Measurements from ENCODE around the gene LRPPRC. TPM values are rescaled to one million over a fixed set of nuclear protein-coding genes. Genes with fewer than 3 reads are reported as not detected.
"Not testable (repeated sequence)": the region's sequence is repeated elsewhere in the genome, so short reads cannot be mapped to it uniquely, and the experiment has no call there.

Gene LRPPRC
- polyA plus RNA-seq, 1 donor: 89.1 TPM

DNA sequence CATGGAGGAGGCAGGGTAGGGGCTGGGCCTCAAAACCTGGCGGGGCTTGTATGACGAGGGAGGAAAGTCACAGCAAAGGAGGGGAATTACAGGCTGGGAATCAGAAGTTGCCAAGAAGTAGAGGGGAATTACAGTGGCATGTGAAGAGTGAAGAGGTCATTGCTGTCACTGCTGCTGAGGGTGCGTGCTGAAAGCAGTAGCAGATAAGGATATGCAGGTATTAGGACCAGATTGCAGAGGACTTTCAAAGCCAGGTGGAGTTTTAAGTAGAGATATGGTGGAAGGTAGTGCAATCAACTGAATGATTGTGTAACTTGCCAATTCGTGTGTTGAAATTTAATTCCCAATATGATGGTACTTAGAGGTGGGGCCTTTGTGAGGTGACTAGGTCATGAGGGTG lies 19.4 kb upstream of the LRPPRC start:
- no CpG with 5 or more reads among the region's 4 CpGs for WGBS (ENCODE audit: insufficient coverage, low lambda C conversion rate)
- H3K4me3 ChIP-seq (ENCODE audit: low read length): no peak overlapping the region
- DNase-seq: no peak
- H3K36me3 ChIP-seq (ENCODE audit: control insufficient read depth, insufficient read depth, low read length): no peaks in the 10 kb centered on the region
- no peak overlapping the region for H3K27ac ChIP-seq (ENCODE audit: low read length)
- peaks cover 2% of the 10 kb centered on the region for H3K27me3 ChIP-seq (ENCODE audit: control insufficient read depth, insufficient read depth, low read length)
- H3K4me1 ChIP-seq (ENCODE audit: control insufficient read depth, insufficient read depth, low read length): no peaks in the 10 kb centered on the region
- no peaks in the 10 kb centered on the region for H3K9me3 ChIP-seq (ENCODE audit: control insufficient read depth, low read depth, low read length)

GRCh38 chr2:44013205-44013604 lies 17.4 kb upstream of the LRPPRC start:
- not testable (repeated sequence) for DNase-seq; H3K27me3 ChIP-seq (ENCODE audit: control insufficient read depth, insufficient read depth, low read length); H3K4me1 ChIP-seq (ENCODE audit: control insufficient read depth, insufficient read depth, low read length); H3K27ac ChIP-seq (ENCODE audit: low read length); H3K36me3 ChIP-seq (ENCODE audit: control insufficient read depth, insufficient read depth, low read length); H3K9me3 ChIP-seq (ENCODE audit: control insufficient read depth, low read depth, low read length); H3K4me3 ChIP-seq (ENCODE audit: low read length)
- WGBS (ENCODE audit: insufficient coverage, low lambda C conversion rate): 100% methylated on average over 2 of the region's 3 CpGs

DNA sequence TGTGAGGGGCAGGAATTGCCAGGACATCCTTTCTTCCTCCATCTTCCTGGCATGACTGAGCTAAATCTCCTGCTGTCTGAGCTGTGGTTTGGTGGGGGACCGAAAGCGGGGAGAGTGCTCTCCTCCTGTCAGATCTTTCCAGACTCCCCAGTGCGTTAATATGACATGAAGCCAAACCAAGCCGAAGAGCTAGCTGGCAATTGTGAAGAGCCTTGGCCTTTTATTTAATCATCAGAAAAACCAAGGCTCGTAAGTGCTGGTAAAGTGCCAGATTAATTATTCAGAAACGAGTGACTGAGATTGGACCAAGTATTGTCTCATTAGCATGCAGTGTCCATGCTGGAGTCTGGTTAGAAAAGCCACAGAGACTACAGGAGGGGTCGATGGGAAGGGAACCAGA lies 14.5 kb upstream of the LRPPRC start:
- Histone ChIP-seq H3K9me3 (ENCODE audit: control insufficient read depth, low read depth, low read length) (no peaks in the 10 kb centered on the region), H3K36me3 (ENCODE audit: control insufficient read depth, insufficient read depth, low read length) (no peaks in the 10 kb centered on the region), H3K4me3 (ENCODE audit: low read length) (no peak overlapping the region), H3K27ac (ENCODE audit: low read length) (no peak overlapping the region), H3K27me3 (ENCODE audit: control insufficient read depth, insufficient read depth, low read length) (peaks cover 5% of the 10 kb centered on the region), H3K4me1 (ENCODE audit: control insufficient read depth, insufficient read depth, low read length) (no peaks in the 10 kb centered on the region)
- no peak for DNase-seq
- no CpG with 5 or more reads among the region's 7 CpGs for WGBS (ENCODE audit: insufficient coverage, low lambda C conversion rate)

DNA sequence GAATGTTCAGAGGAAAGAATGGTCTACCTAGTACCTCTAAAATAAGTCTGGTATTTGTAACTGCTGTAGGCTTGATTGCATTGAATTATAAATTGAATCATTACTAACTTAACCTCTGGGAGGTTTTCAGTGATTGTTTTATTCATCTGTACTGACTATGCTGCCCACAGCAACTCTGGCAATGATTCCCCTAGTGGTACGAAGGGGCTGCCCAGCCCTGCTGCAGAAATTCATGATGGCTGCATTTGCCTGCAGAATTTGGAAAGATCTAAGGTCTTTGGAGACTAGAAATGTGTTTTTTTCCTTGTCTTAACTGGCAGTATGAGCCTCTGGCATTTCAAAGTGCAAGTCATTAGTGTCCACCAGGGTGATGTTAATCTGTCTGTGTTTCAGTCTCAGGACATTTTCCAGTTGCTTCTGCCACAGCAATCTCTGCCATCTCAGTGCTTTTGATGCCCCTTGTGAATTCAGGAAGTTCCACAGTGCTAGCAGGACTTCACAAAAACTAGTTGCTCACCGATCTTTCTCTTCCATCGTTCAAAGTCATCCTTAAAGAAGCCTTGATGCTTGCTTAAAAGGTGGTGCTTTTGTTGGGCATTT lies 13.4 kb upstream of the LRPPRC start:
- Histone ChIP-seq H3K27me3 (ENCODE audit: control insufficient read depth, insufficient read depth, low read length) (peaks cover 5% of the 10 kb centered on the region), H3K4me3 (ENCODE audit: low read length) (no peak overlapping the region), H3K9me3 (ENCODE audit: control insufficient read depth, low read depth, low read length) (no peaks in the 10 kb centered on the region), H3K27ac (ENCODE audit: low read length) (no peak overlapping the region), H3K36me3 (ENCODE audit: control insufficient read depth, insufficient read depth, low read length) (no peaks in the 10 kb centered on the region), H3K4me1 (ENCODE audit: control insufficient read depth, insufficient read depth, low read length) (no peaks in the 10 kb centered on the region)
- WGBS (ENCODE audit: insufficient coverage, low lambda C conversion rate): 92% methylated on average over 2 of the region's 3 CpGs
- no peak for DNase-seq

DNA sequence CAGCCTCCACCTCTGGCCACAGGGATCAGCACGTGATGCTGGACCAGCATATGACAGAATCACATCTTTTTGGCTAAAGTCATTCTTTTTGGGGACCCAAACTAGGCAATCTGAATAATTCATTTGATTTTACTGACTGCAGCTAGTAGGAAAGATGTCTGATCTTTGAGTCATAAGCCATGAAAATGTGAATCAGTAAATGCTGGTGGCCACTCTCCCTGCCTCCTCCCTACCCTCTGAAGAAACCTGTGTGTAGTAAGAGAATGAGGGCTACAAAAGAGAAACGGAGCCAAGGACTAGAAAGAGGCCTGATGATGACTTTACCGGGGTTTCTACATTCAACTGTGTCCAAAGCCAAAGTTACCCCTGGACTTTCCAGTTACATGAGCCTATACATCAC lies 10.1 kb upstream of the LRPPRC start:
- WGBS (ENCODE audit: insufficient coverage, low lambda C conversion rate): 50% methylated on average over 1 of the region's 3 CpGs
- H3K4me3 ChIP-seq (ENCODE audit: low read length): no peak overlapping the region
- H3K36me3 ChIP-seq (ENCODE audit: control insufficient read depth, insufficient read depth, low read length): no peaks in the 10 kb centered on the region
- no peak for DNase-seq
- H3K27me3 ChIP-seq (ENCODE audit: control insufficient read depth, insufficient read depth, low read length): peaks cover 5% of the 10 kb centered on the region
- H3K4me1 ChIP-seq (ENCODE audit: control insufficient read depth, insufficient read depth, low read length): no peaks in the 10 kb centered on the region
- H3K27ac ChIP-seq (ENCODE audit: low read length): no peak overlapping the region
- H3K9me3 ChIP-seq (ENCODE audit: control insufficient read depth, low read depth, low read length): no peaks in the 10 kb centered on the region

- Histone ChIP-seq H3K36me3 (ENCODE audit: control insufficient read depth, insufficient read depth, low read length) (no peaks in the 10 kb centered on the region), H3K27me3 (ENCODE audit: control insufficient read depth, insufficient read depth, low read length) (peaks cover 3% of the 10 kb centered on the region), H3K27ac (ENCODE audit: low read length) (no peak overlapping the region), H3K4me3 (ENCODE audit: low read length) (no peak overlapping the region), H3K4me1 (ENCODE audit: control insufficient read depth, insufficient read depth, low read length) (no peaks in the 10 kb centered on the region), H3K9me3 (ENCODE audit: control insufficient read depth, low read depth, low read length) (no peaks in the 10 kb centered on the region)
- DNase-seq: no peak
- 83% methylated on average over 2 of the region's 3 CpGs for WGBS (ENCODE audit: insufficient coverage, low lambda C conversion rate)
These were observed 9.2 kb upstream of the LRPPRC start for GRCh38 chr2:44004735-44005602.

GRCh38 chr2:44001716-44002115 lies 5.9 kb upstream of the LRPPRC start:
- no CpG with 5 or more reads among the region's 1 CpG for WGBS (ENCODE audit: insufficient coverage, low lambda C conversion rate)
- Histone ChIP-seq H3K36me3 (ENCODE audit: control insufficient read depth, insufficient read depth, low read length) (no peaks in the 10 kb centered on the region), H3K9me3 (ENCODE audit: control insufficient read depth, low read depth, low read length) (no peaks in the 10 kb centered on the region), H3K4me1 (ENCODE audit: control insufficient read depth, insufficient read depth, low read length) (no peaks in the 10 kb centered on the region), H3K27ac (ENCODE audit: low read length) (no peak overlapping the region), H3K27me3 (ENCODE audit: control insufficient read depth, insufficient read depth, low read length) (no peaks in the 10 kb centered on the region), H3K4me3 (ENCODE audit: low read length) (no peak overlapping the region)
- DNase-seq: no peak

- WGBS (ENCODE audit: insufficient coverage, low lambda C conversion rate): no CpG with 5 or more reads among the region's 4 CpGs
- H3K9me3 ChIP-seq (ENCODE audit: control insufficient read depth, low read depth, low read length): no peaks in the 10 kb centered on the region
These were observed 2.5 kb upstream of the LRPPRC start for GRCh38 chr2:43998263-43998662.

GRCh38 chr2:43993437-43993836 lies 2.4 kb downstream of the LRPPRC start:
- DNase-seq: no peak
- Histone ChIP-seq H3K4me3 (ENCODE audit: low read length) (no peak overlapping the region), H3K27ac (ENCODE audit: low read length) (no peak overlapping the region), H3K27me3 (ENCODE audit: control insufficient read depth, insufficient read depth, low read length) (no peaks in the 10 kb centered on the region), H3K36me3 (ENCODE audit: control insufficient read depth, insufficient read depth, low read length) (peaks cover 27% of the 10 kb centered on the region), H3K4me1 (ENCODE audit: control insufficient read depth, insufficient read depth, low read length) (peaks cover 10% of the 10 kb centered on the region), H3K9me3 (ENCODE audit: control insufficient read depth, low read depth, low read length) (no peaks in the 10 kb centered on the region)
- 77% methylated on average over 4 of the region's 5 CpGs for WGBS (ENCODE audit: insufficient coverage, low lambda C conversion rate)

More at GRCh38 chr2:43998263-43998662, 2.5 kb upstream of the LRPPRC start:
- Histone ChIP-seq H3K4me1 (ENCODE audit: control insufficient read depth, insufficient read depth, low read length) (peaks cover 10% of the 10 kb centered on the region), H3K27ac (ENCODE audit: low read length) (no peak overlapping the region), H3K27me3 (ENCODE audit: control insufficient read depth, insufficient read depth, low read length) (no peaks in the 10 kb centered on the region), H3K4me3 (ENCODE audit: low read length) (no peak overlapping the region), H3K36me3 (ENCODE audit: control insufficient read depth, insufficient read depth, low read length) (peaks cover 5% of the 10 kb centered on the region)
- DNase-seq: no peak

- DNase-seq: no peak
- Histone ChIP-seq H3K36me3 (ENCODE audit: control insufficient read depth, insufficient read depth, low read length) (peaks cover 27% of the 10 kb centered on the region), H3K9me3 (ENCODE audit: control insufficient read depth, low read depth, low read length) (no peaks in the 10 kb centered on the region), H3K27ac (ENCODE audit: low read length) (no peak overlapping the region), H3K27me3 (ENCODE audit: control insufficient read depth, insufficient read depth, low read length) (no peaks in the 10 kb centered on the region), H3K4me3 (ENCODE audit: low read length) (no peak overlapping the region), H3K4me1 (ENCODE audit: control insufficient read depth, insufficient read depth, low read length) (peaks cover 11% of the 10 kb centered on the region)
- 93% methylated on average over 3 of the region's 4 CpGs for WGBS (ENCODE audit: insufficient coverage, low lambda C conversion rate)
These were observed 6.2 kb downstream of the LRPPRC start for GRCh38 chr2:43989545-43989944.
